Measurements from ENCODE around the gene UBE2V1.

UBE2V1 gene

GRCh38 chr20:50044353-50044960 is 68.5 kb downstream of the UBE2V1 start:
- no peak for TF ChIP-seq CTCF (IDR thresholded peaks at IDR 0.05; ENCODE audit: low read depth, low read length, missing control alignments)
- in situ Hi-C loops (cut with HindIII; ENCODE audit: low pct_ligation_motif_present, low sequenced_read_pairs): no loop called here
- H3K27ac ChIP-seq: no peak overlapping the region

GRCh38 chr20:50043573-50044352 is 69.2 kb downstream of the UBE2V1 start:
- in situ Hi-C loops (cut with HindIII; ENCODE audit: low pct_ligation_motif_present, low sequenced_read_pairs): no loop called here
- no peak for TF ChIP-seq CTCF (IDR thresholded peaks at IDR 0.05; ENCODE audit: low read depth, low read length, missing control alignments)
- no peak for DNase-seq
- Histone ChIP-seq H3K4me3 (ENCODE audit: low read depth, low read length) (no peak overlapping the region), H3K27ac (no peak overlapping the region), H3K27me3 (replicated peaks) (no peaks in the 10 kb centered on the region), H3K36me3 (replicated peaks) (no peaks in the 10 kb centered on the region)

More at GRCh38 chr20:50044353-50044960, 68.5 kb downstream of the UBE2V1 start:
- no peak for DNase-seq
- no peaks in the 10 kb centered on the region for H3K27me3 ChIP-seq (replicated peaks)
- no peak overlapping the region for H3K4me3 ChIP-seq (ENCODE audit: low read depth, low read length)
- H3K36me3 ChIP-seq (replicated peaks): no peaks in the 10 kb centered on the region

- no peak overlapping the region for H3K4me3 ChIP-seq (ENCODE audit: low read depth, low read length)
- no peak for TF ChIP-seq CTCF (IDR thresholded peaks at IDR 0.05; ENCODE audit: low read depth, low read length, missing control alignments)
- H3K27me3 ChIP-seq (replicated peaks): no peaks in the 10 kb centered on the region
- H3K36me3 ChIP-seq (replicated peaks): no peaks in the 10 kb centered on the region
- DNase-seq: no peak
- H3K27ac ChIP-seq: no peak overlapping the region
- in situ Hi-C loops (cut with HindIII; ENCODE audit: low pct_ligation_motif_present, low sequenced_read_pairs): no loop called here
Measured at GRCh38 chr20:50042370-50043313, 70.3 kb downstream of the UBE2V1 start.

- in situ Hi-C loops (cut with HindIII; ENCODE audit: low pct_ligation_motif_present, low sequenced_read_pairs): no loop called here
Measured at GRCh38 chr20:50041246-50041873, 71.6 kb downstream of the UBE2V1 start.

More at GRCh38 chr20:50041246-50041873, 71.6 kb downstream of the UBE2V1 start:
- DNase-seq: no peak
- no peak for TF ChIP-seq CTCF (IDR thresholded peaks at IDR 0.05; ENCODE audit: low read depth, low read length, missing control alignments)
- no peak overlapping the region for H3K27ac ChIP-seq
- H3K36me3 ChIP-seq (replicated peaks): no peaks in the 10 kb centered on the region
- no peak overlapping the region for H3K4me3 ChIP-seq (ENCODE audit: low read depth, low read length)
- H3K27me3 ChIP-seq (replicated peaks): no peaks in the 10 kb centered on the region

All from brain microvascular endothelial cell (primary cell).